HepG2 (cell line): ENCODE results near the gene XKR3. TPM values are rescaled to one million over a fixed set of nuclear protein-coding genes. Genes with fewer than 3 reads are reported as not detected.

Source experiments
- ATAC-seq: fragments of 200-7000 bp; cut with Tn5 transposase; 3 replicates; pipeline ENCODE4 v1.9.1; 2020; ENCODE audit warnings: mild to moderate bottlenecking, moderate library complexity
- BruUV-seq: library from RNA; stranded (reverse); fragments of 400-500 nt; replicated peaks from 2 replicates; lab custom pipeline; 2021; lab: Mats Ljungman, UMichigan
- CTCF ChIA-PET: fragments of 300-600 bp; formaldehyde crosslinking; extraction: SDS; loops from one replicate; lab custom pipeline; 2021; ENCODE audit warnings: low total read pairs, inconsistent platforms, low intra/inter-chr PET ratio; lab: Yijun Ruan, JAX
- POLR2A ChIA-PET: fragments of 350-600 bp; sonication (Branson Sonifier 250); formaldehyde crosslinking; loops from one replicate; lab custom pipeline; 2020; ENCODE audit warnings: antibody characterized with exemption, inconsistent platforms; lab: Yijun Ruan, JAX
- DNase-seq: peaks from one replicate; pipeline ENCODE4 v3.0.0-alpha.2; 2015; ENCODE audit warnings: low spot score
- FAIRE-seq: peaks from 3 replicates; lab custom pipeline; 2011; peaks lifted over from hg19 to GRCh38; lab: Jason Lieb, UNC
- H2AFZ ChIP-seq: one replicate; pipeline ENCODE4 v1.6.1; 2011; ENCODE audit warnings: low read length, inconsistent platforms
- H3K27ac ChIP-seq: fragments of 300-600 bp; 3 replicates; pipeline ENCODE4 v1.8.0; 2011; ENCODE audit warnings: mixed run types, mild to moderate bottlenecking, mixed read lengths, low read length, inconsistent platforms; ENCODE audit not compliant: insufficient read depth; ENCODE audit errors: extremely low read length
- H3K27me3 ChIP-seq, 2 experiments: fragments of 200-600 bp in 1 of 2; 2 replicates in 1 of 2; 3 replicates in 1 of 2; pipeline versions ENCODE4 v1.6.0 to v1.8.0; 2011; ENCODE audit warnings: low read length in 2 of 2, mild to moderate bottlenecking in 2 of 2, moderate library complexity in 2 of 2, inconsistent platforms in 1 of 2; ENCODE audit not compliant: insufficient read depth in 2 of 2, control insufficient read depth in 1 of 2
- H3K36me3 ChIP-seq, 2 experiments: fragments of 200-600 bp in 1 of 2; replicated peaks in 1 of 2; 2 replicates in 1 of 2; 3 replicates in 1 of 2; pipeline versions ENCODE4 v1.5.1 to v1.8.0; 2011; ENCODE audit warnings: low read length in 2 of 2, inconsistent platforms in 1 of 2; ENCODE audit not compliant: insufficient read depth in 2 of 2, control insufficient read depth in 1 of 2
- H3K4me1 ChIP-seq: 2 replicates; pipeline ENCODE4 v1.5.1; 2012; ENCODE audit warnings: low read length, inconsistent platforms; ENCODE audit not compliant: insufficient read depth
- H3K4me2 ChIP-seq: 2 replicates; pipeline ENCODE4 v1.6.0; 2011; ENCODE audit warnings: low read depth, low read length, inconsistent platforms
- H3K4me3 ChIP-seq, 3 experiments: fragments of 200-600 bp in 1 of 3; sonication (generic), shearing (Covaris generic) in 1 of 3; replicated peaks in 1 of 3; 2 replicates each; pipeline ENCODE4 v1.5.1; 2011 to 2016; ENCODE audit warnings: low read length in 3 of 3, inconsistent platforms in 2 of 3, low read depth in 2 of 3, mild to moderate bottlenecking in 2 of 3, control low read depth in 1 of 3, mixed read lengths in 1 of 3; ENCODE audit not compliant: insufficient read depth in 1 of 3
- H3K79me2 ChIP-seq: one replicate; pipeline ENCODE4 v1.6.1; 2011; ENCODE audit warnings: low read length, inconsistent platforms; ENCODE audit not compliant: insufficient read depth
- H3K9ac ChIP-seq: 2 replicates; pipeline ENCODE4 v1.6.0; 2011; ENCODE audit warnings: mild to moderate bottlenecking, low read depth, low read length, inconsistent platforms; ENCODE audit not compliant: insufficient read depth
- H3K9me3 ChIP-seq: 2 replicates; pipeline ENCODE4 v1.5.1; 2012; ENCODE audit warnings: mild to moderate bottlenecking, low read length
- H4K20me1 ChIP-seq: 2 replicates; pipeline ENCODE4 v1.6.0; 2011; ENCODE audit warnings: inconsistent platforms, mild to moderate bottlenecking, low read length, moderate library complexity; ENCODE audit not compliant: insufficient read depth
- CCDC6 ChIP-seq: sonication (generic); formaldehyde crosslinking; IDR thresholded peaks from 2 replicates; pipeline ENCODE4 v1.8.1; 2022; ENCODE audit warnings: mild to moderate bottlenecking, missing genetic modification reagents, moderate library complexity
- CENPX ChIP-seq: sonication (generic); formaldehyde crosslinking; IDR thresholded peaks from 2 replicates; pipeline ENCODE4 v1.9.0; 2021; ENCODE audit warnings: mild to moderate bottlenecking, missing genetic modification reagents, moderate library complexity
- ELF1 ChIP-seq: sonication (generic); formaldehyde crosslinking; IDR thresholded peaks from 2 replicates; pipeline ENCODE4 v1.4.0; 2020; ENCODE audit warnings: missing genetic modification reagents
- EP300 ChIP-seq, 3 experiments: sonication (generic) in 1 of 3; formaldehyde crosslinking in 1 of 3; IDR thresholded peaks; 2 replicates each; pipeline versions ENCODE4 v1.5.1 to v1.6.1; 2011 to 2020; ENCODE audit warnings: low read depth in 2 of 3, low read length in 2 of 3, borderline replicate concordance in 1 of 3, improper control_type of control experiment in 1 of 3, mild to moderate bottlenecking in 1 of 3, missing genetic modification reagents in 1 of 3, moderate library complexity in 1 of 3
- KLF16 ChIP-seq, 2 experiments: sonication (generic) in 1 of 2; formaldehyde crosslinking in 1 of 2; IDR thresholded peaks; 2 replicates each; pipeline versions ENCODE4 v1.6.1 to v1.8.0; 2016 to 2023; ENCODE audit warnings: missing genetic modification reagents in 2 of 2, missing compliant biosample characterization in 1 of 2
- MAF1 ChIP-seq: sonication (generic); formaldehyde crosslinking; IDR thresholded peaks from 2 replicates; pipeline ENCODE4 v1.5.0; 2020; ENCODE audit warnings: missing genetic modification reagents, borderline replicate concordance
- MAFF ChIP-seq: IDR thresholded peaks from 2 replicates; pipeline ENCODE4 v1.6.1; 2011; ENCODE audit warnings: low read depth, low read length, improper control_type of control experiment
- MAFK ChIP-seq, 2 experiments: IDR thresholded peaks in 1 of 2; conservative IDR thresholded peaks in 1 of 2; 2 replicates each; pipeline ENCODE4 v1.6.1; 2011; ENCODE audit warnings: improper control_type of control experiment in 2 of 2, low read length in 2 of 2
- MIER3 ChIP-seq: IDR thresholded peaks from 2 replicates; pipeline ENCODE4 v1.6.1; 2016; ENCODE audit warnings: missing compliant biosample characterization, borderline replicate concordance
- MZF1 ChIP-seq: sonication (generic); formaldehyde crosslinking; IDR thresholded peaks from 2 replicates; pipeline ENCODE4 v1.8.1; 2023; ENCODE audit warnings: mild to moderate bottlenecking, missing genetic modification reagents, borderline replicate concordance
- NONO ChIP-seq, 2 experiments: fragments of 450-650 bp in 1 of 2; sonication (generic) in 1 of 2; formaldehyde crosslinking in 1 of 2; IDR thresholded peaks in 1 of 2; conservative IDR thresholded peaks in 1 of 2; 2 replicates each; pipeline versions ENCODE4 v1.6.1 to v1.8.0; 2017 to 2022; ENCODE audit warnings: mild to moderate bottlenecking in 1 of 2, missing genetic modification reagents in 1 of 2, moderate library complexity in 1 of 2
- PAF1 ChIP-seq: IDR thresholded peaks from 2 replicates; pipeline ENCODE4 v1.6.1; 2016; ENCODE audit warnings: missing genetic modification reagents, missing compliant biosample characterization
- SCMH1 ChIP-seq: sonication (generic); formaldehyde crosslinking; IDR thresholded peaks from 2 replicates; pipeline ENCODE4 v1.9.0; 2021; ENCODE audit warnings: missing genetic modification reagents, mild to moderate bottlenecking, borderline replicate concordance
- ZNF205 ChIP-seq: IDR thresholded peaks from 2 replicates; pipeline ENCODE4 v1.6.1; 2018; ENCODE audit warnings: missing biosample characterization, missing genetic modification reagents
- ZNF24 ChIP-seq: fragments of 450-650 bp; IDR thresholded peaks from 2 replicates; pipeline ENCODE4 v1.6.1; 2017; ENCODE audit warnings: antibody characterized with exemption, mild to moderate bottlenecking
- ZNF3 ChIP-seq: IDR thresholded peaks from 2 replicates; pipeline ENCODE4 v1.7.0; 2017; ENCODE audit warnings: inconsistent platforms
- ZNF451 ChIP-seq: sonication (generic); formaldehyde crosslinking; IDR thresholded peaks from 2 replicates; pipeline ENCODE4 v1.5.0; 2020; ENCODE audit warnings: mild to moderate bottlenecking, missing genetic modification reagents
- ZNF75D ChIP-seq: sonication (generic); formaldehyde crosslinking; IDR thresholded peaks from 2 replicates; pipeline ENCODE4 v1.8.1; 2023; ENCODE audit warnings: missing genetic modification reagents, mild to moderate bottlenecking, borderline replicate concordance
- ZNF878 ChIP-seq: sonication (generic); formaldehyde crosslinking; IDR thresholded peaks from 2 replicates; pipeline ENCODE4 v1.8.1; 2023; ENCODE audit warnings: mild to moderate bottlenecking, missing genetic modification reagents, moderate library complexity
- WGBS: methylation state at CpG from one replicate; pipeline ENCODE4 v1.1.6; 2017; ENCODE audit warnings: low lambda C conversion rate; 5-methylcytosine and 5-hydroxymethylcytosine counted together
- in situ Hi-C: cut with HindIII; loops from 2 replicates; pipeline ENCODE4 v1.10.0; 2017; ENCODE audit warnings: low pct_unique_long_range_greater_than_20kb; ENCODE audit not compliant: extremely low pct_ligation_motif_present
- intact Hi-C: fragments of 100-400 bp; cut with micrococcal nuclease; formaldehyde crosslinking; loops from one replicate; pipeline ENCODE4 v1.10.0; 2022; ENCODE audit not compliant: unreplicated experiment
- polyA plus RNA-seq, 8 experiments: library from polyadenylated mRNA; depleted of rRNA in 3 of 8; stranded (reverse) in 7 of 8; unstranded in 1 of 8; fragments of >200 nt; fragmentation: Illumina TruSeq in 4 of 8; extraction: Trizol in 4 of 8; gene quantifications; 2 replicates each; pipeline versions ENCODE4 v1.2.1 to v1.2.3, GENCODE V29; 2011 to 2016; ENCODE audit warnings: low read depth in 4 of 8, missing spikeins in 1 of 8, mixed read lengths in 1 of 8; ENCODE audit not compliant: insufficient read depth in 1 of 8
- total RNA-seq, 5 experiments: library from RNA; depleted of rRNA; stranded (reverse); fragments of >200 nt; fragmentation: Illumina TruSeq; extraction: Trizol; gene quantifications; 2 replicates each; pipeline ENCODE4 v1.2.3, GENCODE V29; 2016; ENCODE audit warnings: low read depth in 1 of 5

The XKR3 gene
- total and polyA plus RNA-seq, 2 of the 13 experiments (the other 11 are each of a cell fraction or from before 2014, with no cell fraction given) = not detected

GRCh38 chr22:16838073-16838472 is 12.9 kb upstream of the XKR3 start:
- ATAC-seq = no peak
- Histone ChIP-seq H3K9me3 (no peaks in the 10 kb centered on the region), H3K9ac (no peak overlapping the region), H4K20me1 (no peaks in the 10 kb centered on the region), H3K27me3 (peaks cover 0 to 1% of the 10 kb centered on the region in 2 experiments; a peak in 1 of 5 replicates), H3K27ac (no peak overlapping the region), H3K4me2 (no peak overlapping the region), H3K4me3 (no peak overlapping the region), H3K4me1 (no peaks in the 10 kb centered on the region), H2AFZ (no peak overlapping the region), H3K36me3 (no peaks in the 10 kb centered on the region), H3K79me2 (no peaks in the 10 kb centered on the region)
- FAIRE-seq = no peak
- CTCF ChIA-PET = no interaction called here
- no peak for DNase-seq
- in situ Hi-C loops = no loop called here
- no TSS peak for BruUV-seq
- TF ChIP-seq MAFF = peak; percentile 75
- TF ChIP-seq MZF1 (CRISPR knock-in tag) = no peak
- peak; percentile 57 to 83; a peak in 3 of 4 replicates for TF ChIP-seq MAFK (conservative IDR thresholded peaks at IDR 0.05 in 1 of 2, IDR thresholded peaks at IDR 0.05 in 1 of 2; ENCODE audit: low read length in 2 of 2)
- POLR2A ChIA-PET = no interaction called here
- intact Hi-C loops = no loop called here
- 2% methylated on average over 3 of the region's 3 CpGs for WGBS

- intact Hi-C loops (no loop called here), in situ Hi-C loops (no loop called here)
- Histone ChIP-seq H4K20me1 (no peaks in the 10 kb centered on the region), H3K4me1 (no peaks in the 10 kb centered on the region), H3K4me2 (no peak overlapping the region), H3K27me3 (peaks cover 0 to 1% of the 10 kb centered on the region in 2 experiments; a peak in 1 of 5 replicates), H3K79me2 (no peaks in the 10 kb centered on the region), H2AFZ (no peak overlapping the region), H3K36me3 (no peaks in the 10 kb centered on the region), H3K9me3 (no peaks in the 10 kb centered on the region), H3K9ac (no peak overlapping the region), H3K27ac (no peak overlapping the region), H3K4me3 (no peak overlapping the region)
- no TSS peak for BruUV-seq
- POLR2A ChIA-PET = no interaction called here
- WGBS = 26% methylated on average over 1 of the region's 1 CpG
- TF ChIP-seq ZNF75D (CRISPR knock-in tag) (no peak), ZNF205 (no peak), NONO (IDR thresholded peaks at IDR 0.05) (no peak), NONO (CRISPR knock-in tag; conservative IDR thresholded peaks at IDR 0.05) (no peak), ZNF451 (CRISPR knock-in tag) (no peak), ELF1 (CRISPR knock-in tag) (no peak), EP300 (IDR thresholded peaks at IDR 0.05; ENCODE audit: low read depth in 2 of 2, low read length in 2 of 2) (no peak), EP300 (CRISPR knock-in tag; IDR thresholded peaks at IDR 0.05; ENCODE audit: borderline replicate concordance) (no peak), ZNF24 (no peak), PAF1 (no peak), CCDC6 (no peak), MIER3 (CRISPR knock-in tag) (no peak), ZNF3 (CRISPR knock-in tag) (no peak), KLF16 (CRISPR knock-in tag; IDR thresholded peaks at IDR 0.05) (no peak), SCMH1 (CRISPR knock-in tag) (no peak), ZNF878 (CRISPR knock-in tag) (no peak), CENPX (CRISPR knock-in tag) (no peak), MAF1 (CRISPR knock-in tag) (no peak)
- CTCF ChIA-PET = no interaction called here
- FAIRE-seq = no peak
- ATAC-seq = no peak
- no peak for DNase-seq
These were observed 9.8 kb upstream of the XKR3 start for GRCh38 chr22:16834971-16835370.
